Uterus (tissue), 2 donors: ENCODE measurements around the gene FAF1.

Source experiments
- CTCF ChIP-seq, 4 experiments: fragments of 200-600 bp in 2 of 4; fragments of 450-650 bp in 2 of 4; sonication (generic) in 2 of 4; IDR thresholded peaks; one replicate each; pipeline ENCODE4 v1.5.1; 2016 to 2019; ENCODE audit warnings: antibody characterized with exemption in 4 of 4, mild to moderate bottlenecking in 2 of 4, moderate library complexity in 1 of 4
- POLR2A ChIP-seq, 2 donors: fragments of 450-650 bp; IDR thresholded peaks; one replicate each; pipeline ENCODE4 v1.6.1; 2016; ENCODE audit warnings: antibody characterized with exemption in 2 of 2, mild to moderate bottlenecking in 1 of 2, moderate library complexity in 1 of 2

DNA sequence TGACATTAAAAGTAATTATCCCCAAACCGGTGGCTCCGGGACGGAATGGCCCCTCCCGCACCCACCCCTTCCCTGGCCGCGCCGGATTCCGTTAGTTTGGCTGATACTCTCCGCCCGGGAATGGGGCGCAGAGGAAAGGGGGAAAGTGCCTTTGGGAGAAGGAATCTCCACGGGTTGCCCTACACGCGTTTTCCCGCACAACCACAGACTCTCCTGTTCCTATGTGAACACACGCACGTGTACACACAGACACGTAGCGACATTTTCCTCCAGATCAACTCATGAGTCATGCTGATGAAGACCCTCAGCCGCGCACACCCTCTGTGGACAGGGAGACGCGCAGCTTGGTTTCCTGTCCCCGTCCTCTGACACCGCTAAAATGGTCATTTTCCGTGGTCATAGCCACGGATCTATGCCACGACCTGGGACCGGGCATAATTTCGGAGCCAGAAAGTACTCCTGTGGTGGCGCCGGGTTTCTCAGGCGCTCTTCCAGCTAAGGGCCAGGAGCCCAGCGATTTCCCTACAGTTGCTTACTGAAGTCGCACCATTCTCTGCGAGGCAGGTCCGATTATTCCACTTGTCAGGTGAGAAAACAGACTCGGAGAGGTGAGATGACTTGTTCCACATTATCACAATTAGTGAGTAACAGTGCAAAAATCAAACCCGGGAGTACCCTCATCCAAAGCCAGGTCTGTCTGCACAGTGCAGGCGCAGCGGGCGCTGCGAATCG, 532.8 kb downstream of the FAF1 start:
- no peak for TF ChIP-seq CTCF (IDR thresholded peaks at IDR 0.05)
- TF ChIP-seq POLR2A (IDR thresholded peaks at IDR 0.05), result no peak
